ENCODE measurements around the gene PLEKHA4.

- TF ChIP-seq CTCF (conservative IDR thresholded peaks at IDR 0.05; ENCODE audit: low read depth, low read length) (no peak), EZH2 (IDR thresholded peaks at IDR 0.05; ENCODE audit: borderline replicate concordance, low read depth, low read length, poor library complexity, severe bottlenecking) (no peak)
Observed at GRCh38 chr19:48918071-48918470, 49.7 kb upstream of the PLEKHA4 start.
